Upper lobe of right lung (tissue), 1 donor: ENCODE data around the gene EIPR1. TPM values are rescaled to one million over a fixed set of nuclear protein-coding genes. Genes with fewer than 3 reads are reported as not detected.

Experiments used
- ATAC-seq: fragments of 200-7000 bp; cut with Tn5 transposase; one replicate; pipeline ENCODE4 v1.9.1; 2020; ENCODE audit warnings: mild to moderate bottlenecking, moderate library complexity
- DNase-seq: peaks from one replicate; pipeline ENCODE4 v3.0.0-alpha.2; 2020
- H3K27ac ChIP-seq: fragments of 200-600 bp; one replicate; pipeline ENCODE4 v1.8.0; 2022
- H3K27me3 ChIP-seq: fragments of 200-600 bp; one replicate; pipeline ENCODE4 v1.8.0; 2022; ENCODE audit warnings: mild to moderate bottlenecking
- H3K36me3 ChIP-seq: fragments of 200-600 bp; one replicate; pipeline ENCODE4 v1.8.0; 2022
- H3K4me1 ChIP-seq: fragments of 200-600 bp; one replicate; pipeline ENCODE4 v1.8.0; 2022
- H3K4me3 ChIP-seq: fragments of 200-600 bp; one replicate; pipeline ENCODE4 v1.8.0; 2022; ENCODE audit warnings: mild to moderate bottlenecking
- H3K9me3 ChIP-seq: fragments of 200-600 bp; one replicate; pipeline ENCODE4 v1.8.0; 2022
- CTCF ChIP-seq: fragments of 200-600 bp; IDR thresholded peaks from one replicate; pipeline ENCODE4 v1.8.0; 2022; ENCODE audit warnings: antibody characterized with exemption
- intact Hi-C: fragments of 100-400 bp; cut with DNase I; formaldehyde crosslinking; loops from one replicate; pipeline ENCODE4 v1.11.0; 2022
- total RNA-seq: library from RNA; stranded (reverse); fragmentation: NEBNext Ultra II Directional; extraction: Animal tissue kit (Norgen Biotek cat#: 25700); gene quantifications from one replicate; pipeline ENCODE4 v1.2.1, GENCODE V29; 2021
- donor health status: DM: no; HTN: yes; CAD: no; lungs with severe emphysema.

The EIPR1 gene
- total RNA-seq, 1 donor from 2014 or later: 16.6 TPM

DNA sequence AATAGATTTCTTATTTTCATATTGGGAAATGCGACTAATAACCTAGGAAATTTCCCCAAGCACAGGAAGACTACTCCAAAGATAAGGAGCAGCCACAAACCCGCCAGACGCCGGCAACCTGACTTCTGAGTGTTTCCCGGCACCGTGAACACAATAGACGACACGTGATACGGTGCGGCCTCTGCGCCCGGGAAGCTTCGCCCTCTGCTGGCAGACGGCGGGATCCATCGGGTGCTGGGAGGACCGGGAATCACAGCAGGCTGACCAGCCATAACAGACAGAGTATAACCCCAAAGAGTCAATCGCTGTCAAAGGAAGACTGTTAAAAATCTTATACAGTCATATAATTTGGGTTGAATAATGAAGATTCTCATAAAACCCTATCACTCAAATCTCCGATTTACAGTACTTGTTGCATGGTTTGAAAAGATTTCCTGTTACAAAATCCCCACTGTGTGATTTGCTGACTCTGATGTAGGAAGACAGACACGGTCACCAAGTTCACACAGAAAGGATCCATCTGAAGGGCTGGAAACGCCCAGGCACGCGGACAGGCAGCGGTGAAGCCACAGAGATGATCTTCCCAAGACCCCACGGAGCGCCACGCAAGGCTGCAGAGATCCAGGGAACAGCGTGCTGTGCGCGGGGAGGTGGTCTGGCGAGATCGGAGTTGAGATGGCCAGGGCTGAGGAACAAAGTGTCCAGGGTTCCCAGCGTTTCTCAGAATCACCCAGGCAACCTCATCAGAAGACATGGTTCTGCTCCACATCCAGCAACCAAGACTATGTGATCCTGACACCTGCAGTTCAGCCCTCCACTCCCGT lies 73.8 kb downstream of the EIPR1 start:
- Histone ChIP-seq H3K4me1 (no peaks in the 10 kb centered on the region), H3K36me3 (no peaks in the 10 kb centered on the region), H3K27me3 (no peaks in the 10 kb centered on the region), H3K27ac (peak overlapping the region; percentile 43), H3K4me3 (no peak overlapping the region), H3K9me3 (no peaks in the 10 kb centered on the region)
- intact Hi-C loops: no loop called here
- ATAC-seq (peak; percentile 97), DNase-seq (peak; percentile 93)
- peak; percentile 96 for TF ChIP-seq CTCF

DNA sequence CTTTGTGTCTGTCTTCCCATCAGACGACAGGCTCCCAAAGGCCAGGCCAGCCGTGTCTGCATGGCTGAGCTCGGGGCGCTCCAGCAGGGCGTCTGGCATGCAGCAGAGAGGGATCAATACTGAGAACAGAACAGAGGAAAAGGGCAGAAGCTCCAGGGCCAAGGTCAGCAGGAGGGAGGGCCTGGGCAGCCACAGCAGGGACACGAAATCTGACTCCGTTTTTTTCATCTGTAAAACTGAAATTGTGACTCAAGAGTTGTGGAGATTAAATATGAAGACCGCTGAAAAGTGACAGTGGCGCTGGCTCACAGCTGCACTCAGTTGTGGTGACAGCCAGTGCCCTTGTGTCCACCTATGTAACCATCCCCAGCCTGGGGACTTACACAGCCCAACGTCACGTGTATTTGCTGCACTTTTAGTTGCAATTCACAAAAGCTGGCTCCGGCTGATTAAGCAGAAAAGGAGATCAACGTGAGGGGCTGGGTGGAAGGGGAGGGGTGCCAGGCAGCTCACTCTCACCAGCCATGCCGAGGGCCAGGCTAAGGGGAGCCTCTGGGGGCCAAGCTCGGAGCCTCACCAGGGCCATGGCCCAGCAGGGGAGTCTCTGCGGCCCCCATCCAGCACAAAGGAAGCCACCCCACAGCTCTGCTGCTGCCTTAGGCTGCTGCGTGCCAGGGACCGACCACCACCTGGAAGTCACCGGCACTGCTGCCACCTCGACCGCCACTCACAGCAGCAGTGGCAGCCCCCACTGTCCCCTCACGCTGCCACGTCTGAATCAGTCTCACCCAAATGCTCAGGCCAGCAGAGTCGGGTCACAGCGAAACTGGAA lies 74.7 kb downstream of the EIPR1 start:
- TF ChIP-seq CTCF: no peak
- Histone ChIP-seq H3K4me1 (no peaks in the 10 kb centered on the region), H3K36me3 (no peaks in the 10 kb centered on the region), H3K27ac (peak overlapping the region; percentile 43), H3K4me3 (no peak overlapping the region), H3K27me3 (no peaks in the 10 kb centered on the region), H3K9me3 (no peaks in the 10 kb centered on the region)
- intact Hi-C loops: no loop called here
- ATAC-seq (peak; percentile 7), DNase-seq (no peak)

DNA sequence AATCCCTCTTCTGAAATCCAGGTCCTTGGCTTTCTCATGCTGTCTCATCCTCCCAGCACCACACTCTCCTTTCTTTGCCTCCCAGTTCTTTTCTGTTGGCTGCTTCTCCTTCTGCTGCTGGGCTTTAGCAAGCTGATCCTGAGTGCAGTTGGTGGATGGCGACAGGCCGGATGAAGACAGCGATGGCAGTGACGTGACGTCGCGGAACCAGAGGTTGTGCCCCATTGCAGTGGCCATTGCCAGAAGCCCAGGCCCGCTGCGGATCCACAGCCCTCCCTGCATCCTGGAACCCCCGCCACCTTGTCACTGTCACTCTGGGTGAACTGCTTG lies 75.2 kb downstream of the EIPR1 start:
- DNase-seq: no peak

GRCh38 chr2:3301001-3301400 lies 76.6 kb downstream of the EIPR1 start:
- intact Hi-C loops: no loop called here
- no peak for ATAC-seq

More for the DNA sequence above, 75.2 kb downstream of the EIPR1 start:
- intact Hi-C loops: no loop called here
- no peaks in the 10 kb centered on the region for H3K36me3 ChIP-seq
- TF ChIP-seq CTCF: no peak
- no peaks in the 10 kb centered on the region for H3K27me3 ChIP-seq
- H3K4me1 ChIP-seq: no peaks in the 10 kb centered on the region
- no peak overlapping the region for H3K27ac ChIP-seq
- no peaks in the 10 kb centered on the region for H3K9me3 ChIP-seq
- ATAC-seq: no peak
- H3K4me3 ChIP-seq: no peak overlapping the region

More at GRCh38 chr2:3301001-3301400, 76.6 kb downstream of the EIPR1 start:
- no peaks in the 10 kb centered on the region for H3K27me3 ChIP-seq
- no peaks in the 10 kb centered on the region for H3K36me3 ChIP-seq
- no peak for TF ChIP-seq CTCF
- H3K27ac ChIP-seq: no peak overlapping the region
- no peak overlapping the region for H3K4me3 ChIP-seq
- DNase-seq: no peak
- no peaks in the 10 kb centered on the region for H3K9me3 ChIP-seq
- no peaks in the 10 kb centered on the region for H3K4me1 ChIP-seq
